ENCODE data around the gene LRIT2. TPM values are rescaled to one million over a fixed set of nuclear protein-coding genes. Genes with fewer than 3 reads are reported as not detected.

The LRIT2 gene
- total and polyA plus RNA-seq, 9 of the 15 experiments (the other 6 are each of a cell fraction or from before 2014, with no cell fraction given): not detected

- TF ChIP-seq ELK1 (CRISPR knock-in tag; IDR thresholded peaks at IDR 0.05): no peak
Observed at GRCh38 chr10:84264611-84265141, 39.3 kb upstream of the LRIT2 start (continued).

- Histone ChIP-seq H3K9me1 (ENCODE audit: control insufficient read depth, insufficient read depth, low read length) (no peaks in the 10 kb centered on the region), H3K4me1 (replicated peaks in 1 of 2; ENCODE audit: control insufficient read depth in 2 of 2, insufficient read depth in 2 of 2, low read length in 2 of 2) (no peaks in the 10 kb centered on the region), H2AFZ (ENCODE audit: low read depth, low read length) (no peak overlapping the region), H3K4me3 (no peak overlapping the region), H3K9me3 (replicated peaks; ENCODE audit: control insufficient read depth, insufficient read depth, low read depth, low read length) (no peaks in the 10 kb centered on the region), H3K36me3 (ENCODE audit: control insufficient read depth, insufficient read depth, low read length) (no peaks in the 10 kb centered on the region), H3K79me2 (ENCODE audit: control insufficient read depth, insufficient read depth, low read length) (no peaks in the 10 kb centered on the region), H4K20me1 (replicated peaks; ENCODE audit: control insufficient read depth, insufficient read depth, low read length) (no peaks in the 10 kb centered on the region; the same call in 1 of the 2 replicates), H3K27me3 (ENCODE audit: control insufficient read depth in 2 of 2, insufficient read depth in 2 of 2, low read length in 2 of 2) (peaks cover 3 to 44% of the 10 kb centered on the region in 2 experiments; a peak in 2 of 5 replicates), H3K4me2 (ENCODE audit: insufficient read depth, low read length) (no peak overlapping the region), H3K27ac (ENCODE audit: extremely low read depth, low read depth, low read length) (no peak overlapping the region), H3K9ac (ENCODE audit: insufficient read depth in 1 of 2, low read depth in 2 of 2, low read length in 2 of 2) (no peak overlapping the region)
- ChIA-PET CTCF (ENCODE audit: low intra/inter-chr PET ratio) (interaction anchor here (1.8 to 6.4 kb wide), 2 partner anchors 111 to 275 kb away, joined by 13 to 97 read pairs; no protein-coding TSS in a partner anchor), POLR2A (interaction anchor here (1.0 kb wide), 1 partner anchor 11 kb away, joined by 3 read pairs; no protein-coding TSS in a partner anchor)
- intact Hi-C loops (cut with micrococcal nuclease) (loop anchor here (1.0 to 2.0 kb wide), 4 partner anchors 89 to 274 kb away; no protein-coding TSS in a partner anchor), in situ Hi-C loops (cut with MboI) (no loop called here)
- 0% methylated on average over 5 of the region's 5 CpGs for WGBS (ENCODE audit: insufficient coverage, low coverage, missing lambda C conversion rate)
- ATAC-seq (no peak), DNase-seq (ENCODE audit: extremely low read depth in 1 of 4, low spot score in 3 of 4) (no peak), FAIRE-seq (no peak)
- TF ChIP-seq ZNF12 (CRISPR knock-in tag; IDR thresholded peaks at IDR 0.05) (peak; percentile 67; the same call in 1 of the 2 replicates), SIX5 (IDR thresholded peaks at IDR 0.05; ENCODE audit: borderline replicate concordance in 1 of 2, insufficient read depth in 1 of 2, low read depth in 1 of 2, low read length in 2 of 2) (no peak)
- no TSS peak for BruUV-seq (replicated peaks)
Observed at GRCh38 chr10:84263716-84264115, 38.4 kb upstream of the LRIT2 start.

Data from K562 (cell line).